Subcutaneous abdominal adipose tissue (tissue), 5 donors: ENCODE measurements around the gene KIAA1328.

Source experiments
- H3K27ac ChIP-seq: one replicate; pipeline ENCODE4 v1.7.0; 2013; ENCODE audit warnings: low read depth, mild to moderate bottlenecking, inconsistent platforms, low read length, moderate library complexity
- H3K27me3 ChIP-seq, 5 donors: one replicate each; pipeline ENCODE4 v1.7.0; 2013; ENCODE audit warnings: low read length in 5 of 5, inconsistent platforms in 1 of 5; ENCODE audit not compliant: control insufficient read depth in 5 of 5, insufficient read depth in 4 of 5
- H3K36me3 ChIP-seq, 5 donors: one replicate each; pipeline ENCODE4 v1.7.0; 2013; ENCODE audit warnings: low read length in 5 of 5; ENCODE audit not compliant: control insufficient read depth in 5 of 5, insufficient read depth in 5 of 5
- H3K4me1 ChIP-seq, 5 donors: one replicate each; pipeline ENCODE4 v1.7.0; 2013; ENCODE audit warnings: low read length in 5 of 5, mild to moderate bottlenecking in 3 of 5, moderate library complexity in 1 of 5; ENCODE audit not compliant: control insufficient read depth in 5 of 5, insufficient read depth in 5 of 5
- H3K4me3 ChIP-seq, 5 donors: one replicate each; pipeline ENCODE4 v1.7.0; 2013; ENCODE audit warnings: low read length in 5 of 5, low read depth in 1 of 5
- H3K9ac ChIP-seq, 5 donors: one replicate each; pipeline ENCODE4 v1.7.0; 2013; ENCODE audit warnings: low read length in 5 of 5, mild to moderate bottlenecking in 4 of 5, moderate library complexity in 3 of 5
- H3K9me3 ChIP-seq, 5 donors: one replicate each; pipeline ENCODE4 v1.7.0; 2013; ENCODE audit warnings: low read length in 5 of 5; ENCODE audit not compliant: control insufficient read depth in 5 of 5
- donor health status: healthy.
- donor health status: healthy.
- donor health status: healthy.
- donor health status: healthy.
- donor health status: healthy.

KIAA1328 gene

DNA sequence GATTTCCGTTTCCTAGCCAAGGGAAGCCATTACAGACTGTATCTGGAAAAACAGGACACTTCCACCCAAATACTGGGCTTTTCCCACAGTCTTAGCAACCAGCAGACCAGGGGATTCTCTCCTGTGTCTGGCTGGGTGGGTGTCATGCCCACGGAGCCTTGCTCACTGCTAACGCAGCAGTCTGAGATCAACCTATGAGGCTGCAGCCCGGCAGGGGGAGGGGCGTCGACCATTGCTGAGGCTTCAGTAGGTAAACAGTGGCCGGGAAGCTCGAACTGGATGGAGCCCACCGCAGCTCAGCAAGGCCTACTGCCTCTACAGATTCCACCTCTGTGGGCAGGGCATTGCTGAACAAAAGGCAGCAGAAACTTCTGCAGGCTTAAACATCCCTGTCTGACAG lies 131.1 kb downstream of the KIAA1328 start:
- no peak overlapping the region for H3K4me3 ChIP-seq
- H3K4me1 ChIP-seq: no peaks in the 10 kb centered on the region
- no peaks in the 10 kb centered on the region for H3K27me3 ChIP-seq
- H3K36me3 ChIP-seq: peaks cover 0 to 17% (median 10%) of the 10 kb centered on the region in 5 donors
- H3K9ac ChIP-seq: no peak overlapping the region
- H3K27ac ChIP-seq: no peak overlapping the region
- H3K9me3 ChIP-seq: no peaks in the 10 kb centered on the region

DNA sequence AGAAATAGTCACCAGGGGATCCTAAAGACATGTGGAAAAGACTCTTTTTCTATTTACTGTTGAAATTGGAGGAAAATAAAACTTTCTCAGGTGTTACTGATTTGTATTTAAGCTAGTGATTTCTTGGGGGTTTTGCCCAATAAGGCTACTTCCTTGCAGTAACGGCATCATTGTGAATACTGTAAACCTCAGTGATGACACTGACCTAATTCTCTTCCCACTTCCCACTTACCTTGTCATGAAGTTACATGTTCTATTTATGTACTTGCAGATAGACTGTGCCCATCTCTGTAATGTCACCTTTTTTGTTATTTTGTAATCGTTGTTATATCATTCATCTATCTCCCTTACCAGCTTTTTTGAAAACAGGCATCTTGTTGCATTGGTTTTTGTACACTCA lies 134.5 kb downstream of the KIAA1328 start:
- Histone ChIP-seq H3K36me3 (peaks cover 0 to 24% (median 11%) of the 10 kb centered on the region in 5 donors), H3K27me3 (no peaks in the 10 kb centered on the region), H3K4me3 (no peak overlapping the region), H3K9ac (no peak overlapping the region), H3K4me1 (no peaks in the 10 kb centered on the region), H3K9me3 (peaks cover 0 to 4% (median 0%) of the 10 kb centered on the region in 5 donors), H3K27ac (no peak overlapping the region)

DNA sequence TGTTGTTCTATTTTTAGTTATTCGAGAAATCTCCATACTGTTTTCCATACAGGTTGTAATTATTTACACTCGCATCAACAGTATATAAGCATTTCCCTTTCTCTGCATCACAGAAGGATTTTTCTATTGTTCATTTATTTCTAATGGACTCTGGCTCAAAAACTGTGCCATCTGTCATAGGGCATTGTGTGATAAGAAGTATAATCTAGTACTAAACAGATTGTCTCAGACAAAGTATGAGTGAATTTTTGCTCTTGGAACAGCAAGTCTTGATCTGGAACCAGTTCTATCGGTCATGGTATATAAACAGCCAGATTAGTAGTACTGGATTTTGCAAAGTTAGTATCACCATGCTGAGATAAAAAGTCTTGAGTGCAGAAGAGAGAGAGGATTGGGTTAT lies 145.8 kb downstream of the KIAA1328 start:
- Histone ChIP-seq H3K4me3 (no peak overlapping the region), H3K27ac (no peak overlapping the region), H3K36me3 (peaks cover 0 to 7% (median 0%) of the 10 kb centered on the region in 5 donors), H3K9me3 (peaks cover 0 to 10% (median 7%) of the 10 kb centered on the region in 5 donors), H3K27me3 (no peaks in the 10 kb centered on the region), H3K4me1 (no peaks in the 10 kb centered on the region), H3K9ac (no peak overlapping the region)

DNA sequence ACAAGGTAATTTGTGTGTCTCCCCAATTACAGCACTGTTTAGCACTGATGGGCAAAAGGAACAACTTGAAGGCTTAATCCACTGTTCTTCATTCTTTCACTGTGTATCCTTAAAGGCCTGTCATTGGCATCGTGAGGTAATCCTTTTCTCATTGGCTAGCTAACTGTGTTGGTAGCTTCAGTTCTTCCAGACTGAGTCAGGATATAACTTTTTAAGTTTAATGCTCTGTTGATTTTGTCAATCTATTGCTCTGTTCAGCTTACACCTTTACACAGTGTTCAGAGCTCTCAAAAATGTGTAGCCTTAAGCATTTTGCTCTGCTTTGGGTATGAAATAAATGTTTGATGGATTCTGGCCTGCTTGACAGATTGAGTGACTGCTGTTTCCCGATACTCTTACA lies 148.2 kb downstream of the KIAA1328 start:
- Histone ChIP-seq H3K27me3 (no peaks in the 10 kb centered on the region), H3K4me3 (no peak overlapping the region), H3K36me3 (peaks cover 0 to 7% (median 0%) of the 10 kb centered on the region in 5 donors), H3K9me3 (peaks cover 0 to 7% (median 6%) of the 10 kb centered on the region in 5 donors), H3K27ac (no peak overlapping the region), H3K9ac (no peak overlapping the region), H3K4me1 (no peaks in the 10 kb centered on the region)

DNA sequence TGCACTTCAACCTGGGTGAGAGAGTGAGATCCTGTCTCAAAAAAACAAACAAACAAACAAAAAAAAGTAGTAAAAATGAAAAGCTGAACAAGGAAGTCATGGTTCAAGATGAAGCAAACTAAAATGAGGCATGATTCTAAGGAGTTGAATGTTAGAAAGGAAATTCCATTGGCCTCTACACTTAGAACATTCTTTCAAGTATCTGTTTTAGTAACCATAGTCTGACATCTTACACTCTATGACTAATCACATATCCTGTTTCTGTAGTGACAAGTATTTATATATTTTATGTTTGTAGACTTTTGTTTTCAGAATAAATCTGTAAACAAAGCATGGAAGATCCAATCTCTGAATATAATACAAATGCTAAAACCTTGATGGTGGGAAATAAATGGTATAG lies 164.1 kb downstream of the KIAA1328 start:
- Histone ChIP-seq H3K27me3 (no peaks in the 10 kb centered on the region), H3K4me3 (no peak overlapping the region), H3K4me1 (no peaks in the 10 kb centered on the region), H3K9me3 (peaks cover 0 to 7% (median 0%) of the 10 kb centered on the region in 5 donors), H3K36me3 (peaks cover 0 to 10% (median 4%) of the 10 kb centered on the region in 5 donors), H3K9ac (no peak overlapping the region), H3K27ac (no peak overlapping the region)

DNA sequence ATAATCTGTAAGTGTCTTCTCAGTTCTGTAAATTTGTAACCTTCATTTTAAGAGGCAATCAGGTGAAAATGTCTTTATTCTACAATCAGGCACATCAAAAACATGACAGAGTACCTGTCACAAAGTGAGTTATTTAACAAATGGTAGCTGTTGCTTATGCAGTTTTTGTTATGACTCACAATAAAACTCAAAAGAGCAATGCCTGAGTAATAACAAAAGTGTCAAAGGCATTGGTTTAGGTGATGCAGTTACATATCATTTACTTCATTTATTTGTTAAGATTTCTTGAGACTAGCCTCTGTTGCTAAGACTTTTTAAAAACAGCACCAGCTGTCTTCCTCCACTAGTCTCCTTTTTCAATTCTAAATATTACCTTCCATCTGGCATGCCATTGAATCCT lies 177.8 kb downstream of the KIAA1328 start:
- Histone ChIP-seq H3K9me3 (peaks cover 0 to 3% (median 0%) of the 10 kb centered on the region in 5 donors), H3K4me1 (no peaks in the 10 kb centered on the region)

DNA sequence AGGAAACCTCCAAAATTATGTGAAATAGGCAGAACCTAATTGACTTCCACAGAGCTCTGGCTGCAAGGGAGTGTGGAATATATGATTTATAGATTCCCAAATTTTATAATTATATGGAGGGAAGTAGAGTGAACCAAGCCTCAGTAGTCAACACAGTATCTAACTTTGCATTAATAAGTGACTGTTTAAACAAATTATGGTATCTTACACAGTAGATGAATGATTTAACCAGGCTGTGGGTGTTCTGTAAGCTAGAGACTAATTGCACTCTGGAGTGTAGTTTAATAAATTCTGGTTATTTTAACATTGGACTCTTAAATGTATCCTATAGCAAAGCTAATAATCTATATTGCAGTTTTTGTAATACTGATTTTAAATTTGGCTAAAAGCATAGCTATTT lies 183.5 kb downstream of the KIAA1328 start:
- Histone ChIP-seq H3K9ac (no peak overlapping the region), H3K27me3 (no peaks in the 10 kb centered on the region), H3K4me1 (no peaks in the 10 kb centered on the region), H3K9me3 (peaks cover 9 to 25% (median 14%) of the 10 kb centered on the region in 5 donors), H3K36me3 (peaks cover 0 to 8% (median 0%) of the 10 kb centered on the region in 5 donors), H3K4me3 (no peak overlapping the region), H3K27ac (no peak overlapping the region)

More for the DNA sequence above, 177.8 kb downstream of the KIAA1328 start:
- Histone ChIP-seq H3K36me3 (no peaks in the 10 kb centered on the region), H3K27me3 (no peaks in the 10 kb centered on the region), H3K4me3 (no peak overlapping the region), H3K9ac (no peak overlapping the region), H3K27ac (no peak overlapping the region)

DNA sequence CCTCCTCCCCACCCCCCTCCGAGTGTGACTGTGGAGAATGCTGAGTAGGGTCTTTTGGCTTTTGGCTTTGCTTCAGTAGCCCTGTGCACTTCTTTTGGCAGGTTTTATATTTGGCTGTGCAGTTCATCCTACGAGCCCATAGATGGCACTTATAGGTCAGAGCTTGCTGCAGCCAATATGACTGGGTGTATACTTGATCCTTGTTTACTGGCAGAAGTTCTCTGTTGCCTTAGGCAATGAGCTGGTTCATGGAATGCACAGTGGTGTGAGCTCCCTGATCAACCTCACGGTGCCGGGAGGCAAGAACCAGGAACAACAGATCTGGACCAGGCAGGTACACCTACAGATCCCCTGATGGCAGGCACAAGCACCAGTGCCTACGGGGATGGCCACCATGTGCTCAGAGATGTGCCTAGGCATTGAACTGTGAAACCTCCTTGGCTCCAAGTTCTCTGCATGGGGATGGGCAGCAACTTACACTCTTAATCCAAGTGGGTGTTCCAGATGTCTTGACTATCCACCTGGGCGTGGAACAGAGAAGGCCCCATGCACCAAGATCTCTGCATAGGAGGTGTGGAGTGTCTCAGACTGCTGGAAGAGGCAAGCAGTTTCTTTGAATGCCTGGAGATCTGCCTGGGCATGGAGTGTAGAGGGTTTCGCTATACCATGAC lies 190.4 kb downstream of the KIAA1328 start:
- H3K9ac ChIP-seq: no peak overlapping the region
- H3K4me3 ChIP-seq: peak overlapping the region in 2 of 5 donors; percentile 3 to 19
- H3K9me3 ChIP-seq: peaks cover 13 to 36% (median 26%) of the 10 kb centered on the region in 5 donors

DNA sequence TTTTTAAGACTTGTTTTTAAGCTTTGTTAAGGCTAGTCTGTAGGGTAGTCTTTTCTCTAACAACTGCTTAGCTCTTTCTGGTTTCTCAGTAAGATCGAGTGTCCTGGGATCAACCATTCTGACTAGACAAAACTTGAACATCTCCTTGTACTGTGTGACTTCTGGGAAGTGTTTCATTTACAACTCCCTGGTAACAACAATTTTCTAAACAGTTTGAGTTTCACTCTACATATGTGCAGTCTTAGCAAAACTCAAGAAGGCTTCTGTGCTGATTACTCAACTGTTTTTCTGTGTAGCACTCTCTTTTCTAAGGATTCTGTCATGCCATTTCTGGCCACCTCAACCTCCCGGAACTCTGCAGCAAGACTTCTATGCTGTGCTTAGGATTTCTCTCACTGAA lies 204.5 kb downstream of the KIAA1328 start:
- no peak overlapping the region for H3K9ac ChIP-seq
- no peaks in the 10 kb centered on the region for H3K4me1 ChIP-seq
- H3K27ac ChIP-seq: no peak overlapping the region
- no peaks in the 10 kb centered on the region for H3K27me3 ChIP-seq
- peaks cover 3 to 11% (median 5%) of the 10 kb centered on the region in 5 donors for H3K9me3 ChIP-seq
- H3K4me3 ChIP-seq: no peak overlapping the region
- H3K36me3 ChIP-seq: peaks cover 0 to 2% (median 0%) of the 10 kb centered on the region in 5 donors

More for the DNA sequence above, 190.4 kb downstream of the KIAA1328 start:
- H3K27me3 ChIP-seq: no peaks in the 10 kb centered on the region
- peaks cover under 1 to 9% (median 7%) of the 10 kb centered on the region in 5 donors for H3K36me3 ChIP-seq
- no peak overlapping the region for H3K27ac ChIP-seq
- H3K4me1 ChIP-seq: no peaks in the 10 kb centered on the region

DNA sequence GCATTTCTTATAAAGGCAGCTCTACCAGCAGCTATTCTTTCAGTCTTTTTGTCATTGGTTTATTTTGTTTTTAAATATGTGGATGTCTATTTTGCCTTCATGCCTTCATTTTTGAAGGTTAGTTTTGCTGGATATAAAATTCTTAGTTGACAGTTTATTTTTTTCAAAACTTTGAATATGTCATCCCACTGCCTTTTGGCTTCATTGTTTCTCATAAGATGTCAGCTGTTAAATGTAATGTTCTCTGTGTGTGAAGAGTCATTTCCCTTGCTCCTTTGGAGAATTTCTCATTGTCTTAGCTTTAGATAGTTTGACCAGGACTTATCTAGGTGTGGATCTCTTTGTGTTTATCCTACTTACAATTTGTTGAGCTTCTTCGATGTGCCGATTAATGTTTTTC lies 213.5 kb downstream of the KIAA1328 start:
- H3K9me3 ChIP-seq: peaks cover 8 to 28% (median 20%) of the 10 kb centered on the region in 5 donors
- H3K27me3 ChIP-seq: no peaks in the 10 kb centered on the region

More for the DNA sequence above, 213.5 kb downstream of the KIAA1328 start:
- Histone ChIP-seq H3K4me1 (no peaks in the 10 kb centered on the region), H3K27ac (no peak overlapping the region), H3K36me3 (peaks cover 0 to 7% (median 0%) of the 10 kb centered on the region in 5 donors), H3K4me3 (peak overlapping the region in 1 of 5 donors; percentile 7), H3K9ac (no peak overlapping the region)
